ENCODE data around the gene CEACAM16.

GRCh38 chr19:44712864-44713515, 14.0 kb downstream of the CEACAM16 start:
- TF ChIP-seq SP1 (IDR thresholded peaks at IDR 0.05) (no peak), BHLHE40 (IDR thresholded peaks at IDR 0.05; ENCODE audit: borderline replicate concordance) (no peak), PKNOX1 (IDR thresholded peaks at IDR 0.05) (no peak), SUZ12 (IDR thresholded peaks at IDR 0.05) (no peak), HDGF (IDR thresholded peaks at IDR 0.05; ENCODE audit: borderline replicate concordance) (no peak), FOXK2 (IDR thresholded peaks at IDR 0.05) (no peak), ARNT (IDR thresholded peaks at IDR 0.05) (no peak), LEF1 (IDR thresholded peaks at IDR 0.05; ENCODE audit: borderline replicate concordance) (no peak), ELF4 (IDR thresholded peaks at IDR 0.05) (no peak), NFRKB (IDR thresholded peaks at IDR 0.05) (no peak), FOXM1 (IDR thresholded peaks at IDR 0.05; ENCODE audit: borderline replicate concordance) (no peak)

Data from HEK293T (cell line).